NCI-H2081 (cell line): ENCODE data around the gene ADCYAP1R1.

ENCODE experiments used
- DNase-seq, 2 experiments: peaks; one replicate each; lab custom pipeline; 2025; lab: John Stamatoyannopoulos, UW

ADCYAP1R1 gene

GRCh38 chr7:31087351-31087750 lies 35.2 kb downstream of the ADCYAP1R1 start:
- no peak for DNase-seq

- no peak for DNase-seq
These were observed 39.9 kb downstream of the ADCYAP1R1 start for GRCh38 chr7:31091924-31092434.

DNA sequence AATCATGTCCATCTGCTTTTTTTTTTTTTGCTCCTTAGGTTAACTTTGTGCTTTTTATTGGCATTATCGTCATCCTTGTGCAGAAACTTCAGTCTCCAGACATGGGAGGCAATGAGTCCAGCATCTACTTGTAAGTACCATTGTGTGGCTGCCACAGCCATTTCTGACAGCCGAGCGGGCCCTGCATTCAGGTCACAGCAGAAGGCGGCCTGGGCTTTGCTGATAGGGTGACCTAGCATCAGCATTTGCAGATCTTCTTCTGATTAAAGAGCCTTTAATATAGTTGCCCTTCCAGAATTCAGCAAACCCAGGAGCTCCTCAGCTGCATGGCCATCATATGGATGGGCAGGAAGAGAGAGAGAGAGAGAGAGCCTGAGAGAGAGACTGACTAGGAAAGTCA lies 40.5 kb downstream of the ADCYAP1R1 start:
- no peak for DNase-seq

GRCh38 chr7:31093282-31093681 lies 41.2 kb downstream of the ADCYAP1R1 start:
- DNase-seq: no peak

GRCh38 chr7:31094271-31094670 lies 42.2 kb downstream of the ADCYAP1R1 start:
- no peak for DNase-seq

DNA sequence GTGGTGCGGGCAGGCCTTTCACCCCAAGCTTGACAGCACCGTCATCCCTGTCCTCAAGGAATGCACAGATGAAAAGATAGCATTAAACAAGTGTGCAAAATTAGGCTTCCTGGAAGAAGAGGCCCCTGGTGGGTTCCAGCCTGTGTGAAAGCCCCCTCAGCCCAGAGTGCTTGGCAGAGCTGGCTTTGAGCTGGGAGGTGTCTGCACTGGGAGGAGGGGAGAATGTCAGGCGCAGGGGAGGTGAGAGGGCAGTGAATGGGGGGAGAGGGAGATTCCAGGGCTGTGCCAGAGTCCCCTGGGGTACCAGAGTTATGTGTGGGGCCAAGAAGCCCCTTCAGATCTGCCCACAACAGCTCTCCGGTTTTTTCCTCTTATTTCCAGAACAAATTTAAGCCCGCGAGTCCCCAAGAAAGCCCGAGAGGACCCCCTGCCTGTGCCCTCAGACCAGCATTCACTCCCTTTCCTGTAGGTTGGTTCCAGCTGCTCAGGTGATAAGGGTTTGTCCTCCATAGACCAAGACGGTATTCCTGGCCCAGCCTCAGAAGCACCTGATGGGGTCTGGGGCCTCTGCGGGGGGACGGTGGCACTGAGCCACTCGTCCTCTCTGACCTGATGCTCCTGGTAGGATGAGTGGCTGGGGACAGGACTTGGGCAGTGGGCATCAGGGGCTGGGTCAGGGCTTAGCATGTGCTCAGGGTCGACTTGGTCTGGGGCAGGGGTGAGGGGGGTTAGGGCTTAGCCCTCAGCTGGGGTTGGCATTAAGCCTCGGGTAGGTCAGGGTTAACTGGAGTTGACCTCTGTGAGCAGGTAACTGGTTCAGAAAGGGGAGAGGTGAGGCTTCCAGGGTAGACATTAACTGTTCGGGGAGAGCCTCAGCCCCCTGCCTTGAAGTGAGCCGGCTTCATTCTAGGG lies 43.4 kb downstream of the ADCYAP1R1 start:
- no peak for DNase-seq

DNA sequence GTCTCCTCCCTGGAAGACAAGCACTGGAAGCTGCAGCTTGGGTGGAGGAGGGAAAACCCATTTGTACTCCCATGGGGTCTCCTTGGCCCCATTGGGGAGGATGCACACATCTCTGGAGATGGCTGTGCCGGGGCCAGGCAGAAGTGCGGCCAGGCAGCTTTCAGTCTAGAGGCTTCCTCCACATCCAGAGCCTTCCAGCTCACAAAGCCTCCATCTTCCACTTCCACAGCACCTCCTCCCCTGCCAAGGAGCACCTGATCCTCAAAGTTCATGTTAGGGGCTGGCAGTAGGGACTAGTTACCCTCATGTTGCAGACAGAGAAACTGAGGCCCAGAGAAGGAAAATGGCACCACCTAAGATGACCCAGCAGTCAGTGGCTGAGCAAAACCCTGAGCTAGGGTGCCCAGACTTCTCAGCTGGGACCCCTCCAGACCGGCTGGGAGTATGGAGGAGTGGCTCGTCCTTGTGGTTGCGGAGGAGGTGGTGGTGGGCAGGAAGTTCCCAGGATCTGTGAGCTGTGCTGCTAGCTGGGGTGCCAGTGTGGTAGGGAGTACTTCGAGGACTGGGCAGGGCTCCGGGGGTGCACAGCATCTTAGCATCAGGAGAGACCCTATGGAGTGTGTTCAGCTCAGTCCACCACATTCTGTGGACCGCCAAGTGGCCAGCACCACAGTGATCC lies 44.2 kb downstream of the ADCYAP1R1 start:
- no peak for DNase-seq

- no peak for DNase-seq
These were observed 44.8 kb downstream of the ADCYAP1R1 start for GRCh38 chr7:31096877-31097258.

- no peak for DNase-seq
These were observed 46.7 kb downstream of the ADCYAP1R1 start for GRCh38 chr7:31098642-31099360.

DNA sequence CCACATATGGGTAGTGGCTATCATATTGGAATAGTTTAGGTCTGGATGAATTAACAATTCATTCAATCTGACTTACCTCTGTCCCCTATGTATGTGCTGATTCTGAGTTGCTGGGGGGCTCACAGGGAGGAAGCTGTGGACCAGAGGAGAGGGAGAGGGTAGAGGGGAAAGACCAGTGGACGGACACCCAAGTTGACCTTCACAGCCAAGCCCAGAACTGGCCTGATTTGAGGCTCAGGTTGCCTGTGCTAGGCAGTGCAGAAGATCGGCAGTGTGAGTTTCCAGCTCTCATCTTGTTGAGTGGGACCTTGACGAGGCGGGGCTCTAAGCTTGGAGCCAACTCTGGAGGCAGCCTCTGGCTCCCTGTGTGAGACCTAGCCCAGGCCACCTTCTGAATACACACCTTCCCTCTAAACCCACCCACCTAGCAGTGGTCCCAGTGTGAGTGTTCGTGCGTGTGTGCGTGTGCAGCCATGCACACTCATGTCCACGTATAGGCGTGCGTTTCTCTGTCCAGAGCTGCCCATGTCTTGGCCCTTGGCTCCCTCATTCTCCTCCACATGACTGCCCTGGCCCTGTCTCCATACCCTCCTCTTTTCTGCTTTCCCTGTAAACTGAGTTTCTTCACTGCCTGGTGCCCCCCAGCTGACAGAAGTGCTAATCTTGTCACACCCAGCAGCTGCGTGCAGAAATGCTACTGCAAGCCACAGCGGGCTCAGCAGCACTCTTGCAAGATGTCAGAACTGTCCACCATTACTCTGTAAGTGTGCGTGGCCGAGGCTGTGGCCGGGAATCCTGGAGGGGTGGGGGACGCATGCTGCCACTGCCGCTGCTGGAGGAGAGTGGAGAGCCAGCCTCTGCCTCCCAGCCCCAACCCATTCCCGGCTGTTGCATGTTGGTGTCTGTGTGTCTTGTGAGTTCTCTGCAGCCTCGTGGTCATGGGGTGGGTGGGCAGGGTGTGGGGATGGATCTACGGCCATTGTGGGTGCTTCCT lies 47.6 kb downstream of the ADCYAP1R1 start:
- no peak for DNase-seq

DNA sequence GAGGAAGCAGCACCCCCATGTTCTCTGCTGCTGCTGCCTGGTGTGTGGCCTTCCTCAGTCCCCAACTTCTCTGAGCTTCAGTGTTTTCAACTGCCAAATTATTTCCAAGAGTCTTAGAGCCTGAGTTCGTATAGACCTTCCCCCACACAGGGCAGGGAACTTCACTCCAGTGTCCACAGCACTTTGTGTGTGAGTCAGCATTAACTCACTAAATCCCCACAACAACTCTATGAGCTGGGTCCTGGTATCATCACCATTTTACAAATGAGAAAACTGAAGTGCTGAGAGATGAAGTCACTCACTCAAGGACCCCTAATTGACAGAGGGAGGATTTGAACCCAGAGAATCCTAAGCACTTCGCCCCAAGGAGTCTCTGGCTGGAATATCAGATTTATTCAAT lies 48.3 kb downstream of the ADCYAP1R1 start:
- no peak for DNase-seq

DNA sequence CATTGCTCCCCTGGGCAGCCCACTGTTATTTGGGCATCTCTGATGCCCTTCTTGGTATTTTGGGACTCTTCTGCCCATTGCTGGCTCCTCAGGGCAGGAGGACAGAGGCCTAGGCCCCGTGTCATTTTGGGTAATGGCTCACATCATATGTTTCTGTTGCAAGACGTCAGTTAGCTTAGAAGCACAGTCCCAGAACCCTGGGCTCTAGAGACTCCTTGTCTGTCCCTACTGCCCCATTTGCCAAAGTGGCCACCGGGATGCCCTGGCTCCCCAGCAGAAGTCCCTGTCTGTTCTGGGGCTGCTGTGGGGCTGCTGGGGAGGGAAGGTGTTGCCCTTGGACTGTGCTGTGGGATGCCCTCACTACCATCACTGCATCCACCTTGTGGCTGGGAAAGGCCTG lies 48.8 kb downstream of the ADCYAP1R1 start:
- no peak for DNase-seq

- DNase-seq: no peak
These were observed 49.4 kb downstream of the ADCYAP1R1 start for GRCh38 chr7:31101544-31101943.

DNA sequence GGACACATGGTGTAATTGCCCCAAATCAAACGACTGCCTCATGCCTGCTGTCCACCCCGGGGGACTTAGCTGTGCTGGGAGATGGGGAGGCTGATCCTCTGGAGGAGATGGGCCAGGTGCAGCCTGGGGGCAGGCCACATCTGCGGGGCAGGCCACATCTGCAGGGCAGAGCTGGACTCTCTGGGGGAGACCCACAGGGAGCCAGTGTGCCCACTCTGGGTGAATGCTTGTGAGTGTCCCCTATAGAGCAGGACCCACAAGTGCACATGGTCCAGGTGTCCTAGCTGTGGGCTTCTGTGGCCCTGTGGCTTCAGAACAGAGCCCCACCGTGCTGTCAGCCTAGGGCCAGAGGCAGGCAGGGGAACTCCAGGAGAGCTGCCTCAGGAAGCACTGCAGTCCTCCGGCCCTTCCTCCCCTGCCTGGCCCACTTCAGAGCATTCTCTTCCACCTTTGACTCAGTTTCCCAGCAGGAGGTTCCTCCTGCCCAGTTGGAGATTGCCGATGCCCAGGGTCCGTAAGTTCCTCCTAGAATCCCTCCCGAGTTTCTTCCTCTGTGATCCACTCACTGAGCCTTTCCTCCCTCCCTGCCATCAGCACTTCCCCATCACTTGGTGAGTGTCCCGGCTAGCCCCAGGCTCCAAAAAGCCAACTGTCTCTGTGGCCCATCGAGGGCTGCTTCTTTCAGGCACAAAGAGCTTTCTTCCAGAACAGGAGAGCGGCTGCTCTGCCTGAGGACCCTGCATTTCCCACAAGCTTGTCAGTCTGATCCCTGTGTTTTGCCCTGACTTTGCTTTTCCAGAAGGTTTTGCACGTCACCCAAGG lies 50.3 kb downstream of the ADCYAP1R1 start:
- no peak for DNase-seq

DNA sequence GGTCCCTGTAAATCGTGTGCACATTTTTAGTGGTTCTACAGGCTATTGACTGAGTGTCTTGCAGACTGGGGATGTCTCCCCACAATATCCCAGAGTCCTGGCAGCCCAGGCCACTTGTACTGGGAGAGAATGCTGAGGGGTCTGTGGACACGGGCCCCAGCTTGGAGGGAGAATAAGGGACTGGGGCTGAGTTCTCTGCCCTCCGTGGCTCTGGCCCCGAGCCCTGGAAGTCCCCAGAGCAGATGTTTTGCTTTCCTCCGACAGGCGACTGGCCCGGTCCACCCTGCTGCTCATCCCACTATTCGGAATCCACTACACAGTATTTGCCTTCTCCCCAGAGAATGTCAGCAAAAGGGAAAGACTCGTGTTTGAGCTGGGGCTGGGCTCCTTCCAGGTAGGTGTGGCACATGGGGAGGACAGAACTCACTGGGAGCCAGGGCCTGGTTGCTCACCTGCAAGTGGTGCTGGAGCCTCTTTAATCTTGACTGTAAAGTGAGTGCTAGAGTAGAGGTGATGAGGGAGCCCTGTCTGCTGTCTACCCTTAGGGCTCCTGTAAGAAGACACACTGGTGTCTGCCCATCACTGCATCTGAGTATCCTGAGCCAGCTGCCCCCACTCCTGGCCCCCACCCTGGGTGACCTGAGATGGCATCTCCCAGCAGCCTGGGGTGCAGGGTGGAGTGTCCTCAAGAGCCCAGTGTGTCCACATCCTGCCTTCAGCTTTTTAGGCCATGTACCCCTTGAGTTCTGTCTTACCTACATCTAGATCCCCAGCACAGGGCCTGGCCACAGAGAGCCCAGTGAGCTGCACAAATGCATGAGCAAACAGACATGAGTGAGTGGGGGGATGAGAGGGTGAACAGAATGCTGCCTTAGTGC lies 51.1 kb downstream of the ADCYAP1R1 start:
- no peak for DNase-seq

GRCh38 chr7:31104361-31105255 lies 52.5 kb downstream of the ADCYAP1R1 start:
- no peak for DNase-seq

- no peak for DNase-seq
These were observed 53.3 kb downstream of the ADCYAP1R1 start for GRCh38 chr7:31105256-31105950.
